ENCODE results near the gene CDKN2AIPNL. TPM values are rescaled to one million over a fixed set of nuclear protein-coding genes. Genes with fewer than 3 reads are reported as not detected.
"Not testable (repeated sequence)": the region's sequence is repeated elsewhere in the genome, so short reads cannot be mapped to it uniquely, and the experiment has no call there.

Gene CDKN2AIPNL
- total RNA-seq, 1 donor from 2014 or later: 45.7 TPM

DNA sequence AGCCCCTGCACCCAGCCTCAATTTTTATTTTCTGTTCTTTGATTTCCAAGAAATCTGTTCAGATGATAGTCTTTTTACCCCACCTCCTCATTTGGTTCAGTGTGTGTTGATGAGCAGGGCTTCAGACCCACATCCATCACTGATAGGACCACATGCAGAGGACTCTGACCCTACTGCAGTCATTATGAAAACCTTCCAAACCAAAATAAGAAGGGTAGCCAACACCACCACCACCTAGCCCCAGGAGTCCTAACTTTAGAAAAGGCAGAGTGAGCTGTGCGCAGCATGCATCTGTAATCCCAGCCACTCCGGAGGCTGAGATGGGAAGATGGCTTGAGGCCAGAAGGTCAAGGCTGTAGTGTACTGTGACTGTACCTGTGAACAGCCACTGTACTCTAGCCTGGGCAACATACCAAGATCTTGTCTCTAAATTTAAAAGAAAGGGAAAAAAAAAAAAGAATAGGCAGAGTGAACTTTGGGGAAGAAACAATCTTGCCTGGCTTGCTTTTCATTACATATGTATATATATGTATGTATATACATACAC, 13.0 kb downstream of the CDKN2AIPNL start:
- DNase-seq (ENCODE audit: low read depth in 2 of 2): no peak

DNA sequence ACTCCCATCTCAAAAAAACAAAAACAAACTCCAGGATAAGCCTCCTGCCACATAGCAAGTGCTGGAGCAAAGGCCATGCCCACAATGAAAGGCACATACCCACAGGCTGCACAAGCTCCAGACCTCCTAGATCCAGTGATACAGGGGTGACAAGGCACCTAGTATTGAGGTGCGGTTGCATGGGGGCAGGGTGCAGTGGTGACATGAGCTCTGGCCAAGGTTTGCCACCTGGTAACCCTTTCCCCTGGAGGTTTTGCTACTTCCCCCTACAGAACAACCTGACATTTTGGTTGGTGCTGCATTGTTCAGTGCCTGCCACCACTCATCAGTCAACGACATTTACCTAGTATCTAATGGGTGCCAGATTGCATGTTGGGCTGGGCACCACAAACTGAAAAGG, 14.5 kb downstream of the CDKN2AIPNL start:
- DNase-seq (ENCODE audit: low read depth in 2 of 2): no peak

DNA sequence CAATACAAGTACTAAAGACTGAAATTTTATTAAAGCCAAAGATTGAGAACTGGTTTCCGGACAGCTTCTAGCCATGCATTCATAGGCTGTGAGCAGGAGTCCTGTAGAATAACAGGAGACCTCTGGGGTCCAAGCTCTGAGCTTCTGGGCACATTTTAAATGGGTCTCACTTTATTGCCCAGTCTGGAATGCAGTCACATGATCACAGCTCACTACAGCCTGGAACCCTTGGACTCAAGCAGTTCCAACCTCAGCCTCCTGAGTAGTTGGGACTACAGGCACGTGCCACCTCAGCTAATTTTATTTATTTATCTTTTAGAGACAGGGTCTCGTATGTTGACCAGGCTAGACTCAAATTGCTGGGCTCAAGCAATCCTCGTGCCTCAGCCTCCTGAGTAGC, 15.4 kb downstream of the CDKN2AIPNL start:
- no peak for DNase-seq (ENCODE audit: low read depth in 2 of 2)

DNA sequence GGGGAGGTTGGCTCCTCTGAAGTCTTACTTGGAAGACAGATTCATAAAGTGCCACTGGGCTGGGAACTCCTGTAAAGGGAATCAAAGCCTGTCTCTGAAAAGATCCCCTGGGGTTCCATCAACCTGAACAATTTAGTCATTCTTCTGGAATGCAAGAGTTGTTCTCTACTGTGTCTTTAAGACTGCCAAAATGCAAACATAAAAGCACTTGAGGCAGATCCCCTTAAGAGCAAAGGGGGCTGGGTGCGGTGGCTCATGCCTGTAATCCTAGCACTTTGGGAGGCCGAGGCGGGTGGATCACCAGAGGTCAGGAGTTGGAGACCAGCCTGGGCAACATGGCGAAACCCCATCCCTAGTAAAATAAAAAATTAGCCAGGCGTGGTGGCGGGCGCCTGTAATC, 16.7 kb downstream of the CDKN2AIPNL start:
- no peak for DNase-seq (ENCODE audit: low read depth in 2 of 2)

DNA sequence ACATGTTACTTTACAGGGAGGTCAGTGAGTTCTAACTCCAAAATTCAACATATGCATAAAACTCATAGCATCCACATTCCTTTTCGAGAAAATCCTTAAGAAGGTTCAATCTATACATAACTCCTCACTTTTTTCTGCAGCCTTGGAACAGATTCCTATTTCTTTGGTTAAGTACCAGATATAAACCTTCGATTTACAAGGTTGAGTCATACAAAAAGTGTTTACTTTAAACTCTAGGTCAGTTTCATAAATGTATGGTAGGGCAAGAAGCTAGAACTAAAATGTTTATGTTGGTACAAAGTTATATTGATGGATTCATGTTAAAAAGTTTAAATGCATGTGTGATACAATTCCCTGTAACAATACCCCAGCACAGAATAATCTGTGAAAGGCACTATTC, 19.4 kb downstream of the CDKN2AIPNL start:
- no peak for DNase-seq (ENCODE audit: low read depth in 2 of 2)

DNA sequence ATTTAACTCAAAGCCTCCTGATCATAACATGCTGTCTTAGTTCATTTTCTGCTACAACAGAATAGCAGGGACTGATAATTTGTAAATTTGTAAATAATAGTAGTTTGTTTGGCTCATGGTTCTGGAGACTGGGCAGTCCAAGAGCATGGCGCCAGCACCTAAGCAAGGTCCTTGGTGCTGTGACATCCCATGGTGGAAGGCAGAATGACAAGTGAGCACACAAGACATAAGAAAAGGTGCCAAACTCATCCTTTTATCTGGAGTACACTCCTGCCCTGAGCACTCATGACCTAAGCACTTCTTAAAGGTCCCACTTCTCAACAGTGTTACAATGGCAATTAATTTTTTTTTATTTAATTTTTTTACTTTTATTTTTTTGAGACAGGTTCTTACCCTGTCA, 24.2 kb downstream of the CDKN2AIPNL start:
- DNase-seq (ENCODE audit: low read depth in 2 of 2): no peak

DNA sequence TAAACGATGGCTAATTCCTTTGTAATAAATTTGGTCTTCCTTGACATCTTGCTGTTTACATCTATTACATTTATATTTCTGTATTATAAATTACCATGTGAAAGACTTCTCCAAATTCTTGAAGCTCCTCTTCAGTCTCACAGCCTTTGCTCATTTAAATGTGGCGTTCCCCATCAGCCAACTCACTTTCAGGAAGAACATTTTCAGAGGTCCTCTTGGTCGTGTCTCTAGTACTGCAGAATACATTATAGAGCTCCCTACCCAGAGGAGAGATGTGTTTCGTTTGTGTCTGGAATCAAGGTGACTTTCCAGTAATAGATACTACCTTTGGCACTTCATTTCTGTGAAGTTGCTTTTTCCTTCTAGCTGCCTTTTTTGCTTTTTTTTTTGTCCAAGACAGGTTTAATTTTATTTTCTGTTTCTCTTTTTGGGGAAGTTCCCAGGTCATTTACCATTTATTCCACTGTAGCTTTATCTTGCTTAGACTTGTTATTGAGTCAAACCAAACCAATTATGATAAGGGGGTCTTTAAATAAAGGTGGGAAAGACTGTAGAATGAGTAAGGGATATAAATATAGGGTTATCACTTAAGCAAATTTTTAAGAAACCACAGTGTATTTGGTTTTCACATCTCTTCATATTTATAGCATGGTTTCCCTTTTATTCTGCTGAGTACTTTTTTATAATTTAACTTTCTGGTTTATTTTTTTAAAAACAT, 27.5 kb downstream of the CDKN2AIPNL start:
- DNase-seq (ENCODE audit: low read depth in 2 of 2): no peak

DNA sequence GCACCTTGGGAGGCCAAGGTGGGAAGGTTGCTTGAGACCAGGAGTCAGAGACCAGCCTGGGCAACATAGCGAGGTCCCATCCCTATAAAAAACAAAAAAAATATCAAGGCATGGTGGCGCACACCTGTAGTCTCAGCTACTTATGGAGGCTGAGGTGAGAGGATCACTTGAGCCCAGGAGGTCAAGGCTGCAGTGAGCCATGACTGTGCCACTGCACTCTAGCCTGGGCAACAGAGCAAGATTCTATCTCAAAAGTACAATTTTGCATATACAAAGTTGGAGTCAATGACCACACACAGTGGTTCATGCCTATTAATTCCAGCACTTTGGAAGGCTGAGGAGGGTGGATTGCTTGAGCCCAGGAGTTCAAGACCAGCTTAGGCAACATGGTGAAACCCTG, 29.5 kb downstream of the CDKN2AIPNL start:
- not testable (repeated sequence) for DNase-seq (ENCODE audit: low read depth in 2 of 2)

DNA sequence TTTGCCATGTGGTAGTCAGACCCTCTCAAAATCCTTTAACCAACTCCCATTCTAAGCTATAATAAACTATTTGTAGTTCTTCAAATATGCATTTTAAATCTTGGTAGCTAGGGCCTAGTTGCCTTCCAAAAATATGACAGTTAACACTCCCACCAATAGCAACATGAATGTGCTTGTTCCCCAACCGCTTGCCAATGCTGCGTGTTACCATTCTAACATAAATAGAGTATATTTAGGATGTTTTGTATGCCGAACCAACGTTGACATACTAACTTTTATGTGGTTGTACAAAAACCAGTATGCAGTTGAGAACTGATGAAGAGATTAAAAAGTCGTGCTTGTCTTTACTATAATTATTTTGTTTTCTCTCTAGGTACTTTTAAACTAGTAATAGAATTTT, 31.3 kb downstream of the CDKN2AIPNL start:
- no peak for DNase-seq (ENCODE audit: low read depth in 2 of 2)

DNA sequence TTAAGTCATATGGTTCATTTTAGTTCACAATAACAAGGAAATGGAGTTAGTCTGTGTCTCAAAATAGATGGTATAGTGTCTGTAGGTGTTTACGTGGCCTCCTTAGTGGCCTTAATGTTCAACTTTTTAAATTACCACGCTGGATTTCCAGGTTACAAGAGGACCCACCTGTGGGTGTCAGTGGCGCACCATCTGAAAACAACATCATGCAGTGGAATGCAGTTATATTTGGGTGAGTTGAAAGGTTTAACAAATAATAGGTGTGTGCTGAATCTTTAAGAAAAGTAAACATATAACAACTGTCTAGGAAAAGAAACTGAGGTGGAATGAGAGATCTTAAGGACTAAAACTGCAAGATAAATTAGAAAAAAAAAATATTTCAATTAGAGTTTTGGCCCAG, 37.4 kb downstream of the CDKN2AIPNL start:
- DNase-seq (ENCODE audit: low read depth in 2 of 2): no peak

DNA sequence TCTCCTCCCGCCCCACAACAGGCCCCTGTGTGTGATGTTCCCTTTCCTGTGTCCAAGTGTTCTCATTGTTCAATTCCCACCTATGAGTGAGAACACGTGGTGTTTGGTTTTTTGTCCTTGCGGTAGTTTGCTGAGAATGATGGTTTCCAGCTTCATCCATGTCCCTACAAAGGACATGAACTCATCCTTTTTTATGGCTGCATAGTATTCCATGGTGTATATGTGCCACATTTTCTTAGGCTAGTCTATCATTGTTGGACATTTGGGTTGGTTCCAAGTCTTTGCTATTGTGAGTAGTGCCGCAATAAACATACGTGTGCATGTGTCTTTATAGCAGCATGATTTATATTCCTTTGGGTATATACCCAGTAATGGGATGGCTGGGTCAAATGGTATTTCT, 38.0 kb downstream of the CDKN2AIPNL start:
- DNase-seq (ENCODE audit: low read depth in 2 of 2): not testable (repeated sequence)

DNA sequence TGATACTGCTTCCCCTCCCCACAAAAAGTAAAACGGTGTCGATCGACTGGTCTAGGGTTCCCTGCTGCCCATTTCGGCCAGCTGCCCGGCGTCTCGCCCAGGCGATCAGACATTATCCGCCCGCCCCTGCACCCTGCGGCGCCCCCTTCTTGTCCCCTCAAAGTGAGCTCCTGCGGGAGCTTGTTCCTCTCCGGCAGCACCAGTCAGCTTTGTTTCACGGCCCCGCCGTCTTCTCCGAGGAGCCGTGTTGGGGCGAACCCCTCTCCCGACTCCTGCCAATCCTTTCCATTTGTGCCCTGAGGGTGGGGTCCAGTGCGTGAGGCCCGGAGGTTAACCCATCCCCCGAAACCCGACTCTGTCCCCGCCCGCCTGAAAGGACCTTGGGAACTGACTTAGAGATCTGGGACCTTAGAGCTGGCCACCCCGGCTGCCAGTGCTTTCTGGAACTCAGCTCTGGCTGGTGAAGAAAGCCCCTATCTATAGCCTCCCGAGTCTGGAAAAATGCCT, 39.8 kb downstream of the CDKN2AIPNL start:
- DNase-seq (ENCODE audit: low read depth in 2 of 2): peak in 1 of 2 donors; percentile 66

DNA sequence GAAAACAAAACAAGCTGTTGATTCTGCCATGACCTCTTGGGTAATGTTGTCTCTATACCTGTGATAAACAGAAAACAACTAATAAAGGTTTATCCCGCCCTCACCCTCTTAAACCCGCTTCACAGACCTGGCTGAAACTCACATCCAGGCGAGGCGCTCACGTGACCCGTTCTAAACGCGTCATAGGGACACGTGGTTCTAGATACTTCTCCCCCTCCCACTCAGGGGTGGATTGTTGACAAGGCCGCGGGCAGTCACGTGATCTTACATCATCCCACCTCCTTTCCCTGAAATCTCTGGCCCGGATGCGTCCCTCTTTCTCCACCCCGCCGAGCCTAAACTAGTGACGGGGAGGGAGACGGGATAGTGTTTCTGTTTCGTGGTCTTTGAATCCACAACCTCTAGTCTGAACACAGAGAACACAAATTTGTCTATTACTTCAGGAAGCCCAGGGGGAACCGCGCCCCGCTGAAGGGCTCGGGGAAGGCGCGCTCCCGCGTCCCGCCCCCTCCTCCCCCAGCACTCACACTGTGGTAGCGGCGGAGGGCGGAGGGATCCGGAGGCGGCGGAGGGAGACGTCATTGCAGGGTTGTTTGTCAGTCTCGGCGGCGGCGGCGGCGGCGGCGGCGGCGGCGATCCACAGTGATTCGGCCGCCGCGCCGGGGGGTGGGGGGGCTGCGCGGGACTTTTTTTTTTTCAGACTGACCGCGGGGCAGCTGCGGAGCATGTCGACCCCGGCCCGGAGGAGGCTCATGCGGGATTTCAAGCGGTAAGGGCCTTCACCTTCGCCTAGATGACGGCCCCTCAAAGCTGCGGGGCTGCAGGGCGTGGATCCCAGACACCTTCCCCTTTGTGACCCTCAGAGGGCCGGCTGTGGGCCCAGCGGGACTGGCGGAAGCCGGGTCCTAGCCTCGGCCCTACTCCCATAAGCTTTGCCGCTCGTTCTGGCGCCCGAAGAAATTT, 40.5 kb downstream of the CDKN2AIPNL start, which contains the start of gene UBE2B:
Gene UBE2B (plus strand): TSS at position 699 of the 963 bp plus-strand sequence. CDS start 27 bp downstream, at position 726.
- DNase-seq (ENCODE audit: low read depth in 2 of 2): peak; percentile 100

DNA sequence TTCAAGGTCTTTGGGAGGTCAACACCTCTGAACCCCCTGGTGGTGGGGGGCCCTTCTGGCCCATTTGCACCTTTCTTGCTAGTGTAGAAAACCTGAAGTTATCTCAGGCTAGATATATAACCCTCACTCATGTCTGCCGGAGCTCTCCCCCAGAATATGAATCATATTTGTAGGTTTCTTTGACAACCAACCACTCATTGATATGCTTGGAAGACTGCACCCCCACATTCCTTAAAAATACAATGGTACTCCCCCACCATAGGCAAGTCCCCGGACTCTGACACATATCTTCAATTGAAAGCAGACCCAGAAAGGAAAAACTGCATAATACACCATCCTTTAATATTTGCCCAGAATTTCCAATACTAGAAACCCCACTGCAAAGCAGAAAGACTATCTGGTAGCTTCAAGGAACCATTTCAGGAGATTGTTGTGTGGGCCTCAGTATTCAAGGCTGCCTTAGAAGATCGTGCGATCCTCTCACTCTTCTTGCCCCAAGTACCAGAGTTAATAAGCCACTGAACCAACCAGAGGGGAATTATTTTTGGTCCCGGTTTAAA, 41.3 kb downstream of the CDKN2AIPNL start:
- DNase-seq (ENCODE audit: low read depth in 2 of 2): no peak

DNA sequence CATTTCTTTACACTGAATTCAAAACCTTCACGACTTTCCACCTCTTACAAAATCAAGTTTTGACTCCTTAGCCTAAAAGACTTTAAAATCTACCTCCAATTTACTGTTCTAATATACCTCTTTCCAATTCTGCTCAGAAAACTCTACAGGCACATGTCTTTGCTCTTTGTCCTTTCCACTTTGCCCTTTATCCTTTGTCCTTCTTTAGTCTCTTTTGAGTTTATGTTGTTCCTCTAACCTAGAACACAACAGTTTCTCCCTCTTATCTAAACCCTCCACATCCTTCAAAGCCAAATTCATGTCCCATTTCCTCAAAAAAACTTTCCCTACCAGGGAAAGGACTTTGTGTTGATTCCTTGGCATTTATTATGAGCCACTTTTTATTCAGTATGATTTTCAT, 46.1 kb downstream of the CDKN2AIPNL start:
- DNase-seq (ENCODE audit: low read depth in 2 of 2): no peak

DNA sequence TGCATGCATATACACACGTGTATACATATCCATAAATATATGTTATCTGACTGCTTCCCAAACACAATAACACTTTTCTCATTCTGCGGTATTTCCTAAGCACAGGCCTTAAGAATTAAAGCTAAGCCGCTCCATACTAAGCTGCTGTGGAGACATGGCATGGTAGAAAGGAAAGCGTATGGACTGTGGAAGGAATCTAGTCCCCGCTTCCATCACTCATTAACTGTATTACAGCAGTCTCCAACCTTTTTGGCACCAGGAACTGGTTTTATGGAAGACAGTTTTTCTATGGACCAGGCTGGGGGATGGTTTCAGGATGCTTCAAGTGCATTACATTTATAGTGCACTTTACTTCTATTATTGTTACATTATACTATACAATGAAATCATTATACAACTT, 56.0 kb downstream of the CDKN2AIPNL start:
- no peak for DNase-seq (ENCODE audit: low read depth in 2 of 2)

Other genes with a start within 250 kb of the CDKN2AIPNL start
- 134 and 173 TPM in 2 replicates for gene SKP1, start 234.9 kb downstream of the CDKN2AIPNL start, total RNA-seq
- 43.5 and 49.6 TPM in 2 replicates for gene PPP2CA, start 185.8 kb downstream of the CDKN2AIPNL start, total RNA-seq
- gene CDKL3, start 44.7 kb downstream of the CDKN2AIPNL start, total RNA-seq: 0.25 and 0.26 TPM in 2 replicates
- gene UBE2B, start 40.3 kb downstream of the CDKN2AIPNL start, total RNA-seq: 17.2 and 21.6 TPM in 2 replicates
- 12.5 and 17.3 TPM in 2 replicates for gene JADE2, start 113.8 kb upstream of the CDKN2AIPNL start, total RNA-seq
- 20.7 and 26.3 TPM in 2 replicates for gene SAR1B, start 220.9 kb upstream of the CDKN2AIPNL start, total RNA-seq
- gene SEC24A, start 236.9 kb upstream of the CDKN2AIPNL start, total RNA-seq: 13.5 and 18.5 TPM in 2 replicates